Central memory CD8-positive, alpha-beta T cell (primary cell): ENCODE data around the gene ARID5B.

Source experiments
- ATAC-seq: fragments of 150-1000 bp; cut with Tn5 transposase; replicated peaks from 2 replicates; pipeline ENCODE4 v1.10.0; 2022; ENCODE audit warnings: mild to moderate bottlenecking, moderate FRiP score, moderate number of reproducible peaks; ENCODE audit not compliant: poor library complexity, severe bottlenecking; ENCODE audit errors: extremely low read depth
- DNase-seq, 2 donors: peaks; one replicate each; pipeline ENCODE4 v3.0.0; 2021; ENCODE audit warnings: low spot score in 2 of 2
- H3K27ac Mint-ChIP-seq: one replicate; pipeline ENCODE4 v1.8.0; 2022; ENCODE audit warnings: low read depth, mild to moderate bottlenecking, moderate library complexity, mixed read lengths
- H3K27me3 Mint-ChIP-seq: one replicate; pipeline ENCODE4 v1.8.0; 2022; ENCODE audit warnings: mixed read lengths
- H3K36me3 Mint-ChIP-seq: one replicate; pipeline ENCODE4 v1.8.0; 2022; ENCODE audit warnings: mild to moderate bottlenecking, moderate library complexity, mixed read lengths; ENCODE audit not compliant: insufficient read depth
- H3K4me1 Mint-ChIP-seq: one replicate; pipeline ENCODE4 v1.8.0; 2022; ENCODE audit warnings: mixed read lengths
- H3K4me3 Mint-ChIP-seq: one replicate; pipeline ENCODE4 v1.8.0; 2022; ENCODE audit warnings: mild to moderate bottlenecking, moderate library complexity, mixed read lengths
- H3K9me3 Mint-ChIP-seq: one replicate; pipeline ENCODE4 v1.8.0; 2022; ENCODE audit warnings: mixed read lengths

The ARID5B gene

DNA sequence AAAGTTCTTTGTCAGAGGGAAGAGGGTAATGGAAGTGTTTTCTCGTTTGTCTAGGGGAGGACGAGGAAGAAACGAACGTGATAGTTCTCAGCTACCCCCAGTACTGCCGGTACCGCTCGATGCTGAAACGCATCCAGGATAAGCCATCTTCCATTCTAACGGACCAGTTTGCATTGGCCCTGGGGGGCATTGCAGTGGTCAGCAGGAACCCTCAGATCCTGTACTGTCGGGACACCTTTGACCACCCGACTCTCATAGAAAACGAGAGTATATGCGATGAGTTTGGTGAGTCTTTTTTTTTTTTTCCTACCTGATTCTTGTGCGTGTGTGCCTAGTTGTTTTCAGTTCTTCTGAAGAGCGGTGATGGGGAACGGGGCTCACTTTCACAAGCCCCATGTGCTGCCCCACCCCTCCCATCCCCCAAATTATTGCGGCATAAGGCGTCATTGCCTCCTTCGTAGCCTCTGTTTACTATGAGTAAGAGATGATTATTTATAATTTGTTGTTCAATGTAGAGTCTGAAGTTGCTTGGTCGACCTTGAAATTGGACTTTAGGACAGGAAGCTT lies 98.6 kb downstream of the ARID5B start:
- Mint-ChIP-seq H3K36me3 (peaks cover 6% of the 10 kb centered on the region), H3K27me3 (no peaks in the 10 kb centered on the region), H3K9me3 (no peaks in the 10 kb centered on the region), H3K4me1 (peaks cover 45% of the 10 kb centered on the region), H3K27ac (peak overlapping the region; percentile 12), H3K4me3 (no peak overlapping the region)
- no peak for DNase-seq
- ATAC-seq, result peak; percentile 36

DNA sequence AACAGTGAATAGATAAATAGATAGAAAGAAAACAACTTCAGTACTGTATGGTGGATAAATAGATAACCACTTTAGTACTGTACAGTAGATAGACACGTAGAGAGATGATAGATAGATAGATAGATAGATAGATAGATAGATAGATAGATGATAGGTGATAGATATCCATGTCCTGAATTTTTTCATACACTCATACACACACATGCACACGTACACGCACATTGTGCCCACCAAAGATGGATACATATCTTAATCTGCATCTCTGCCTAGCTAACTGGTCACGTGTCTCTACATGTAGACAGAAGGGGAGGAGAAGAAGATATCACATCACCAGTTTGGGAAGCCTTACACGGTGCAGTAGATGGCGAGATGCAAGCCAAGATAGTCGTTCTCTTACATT lies 99.2 kb downstream of the ARID5B start:
- H3K4me3 Mint-ChIP-seq, result no peak overlapping the region
- peaks cover 51% of the 10 kb centered on the region for H3K4me1 Mint-ChIP-seq
- H3K9me3 Mint-ChIP-seq, result no peaks in the 10 kb centered on the region
- ATAC-seq (no peak), DNase-seq (no peak)
- peaks cover 6% of the 10 kb centered on the region for H3K36me3 Mint-ChIP-seq
- H3K27me3 Mint-ChIP-seq, result no peaks in the 10 kb centered on the region
- H3K27ac Mint-ChIP-seq, result no peak overlapping the region

DNA sequence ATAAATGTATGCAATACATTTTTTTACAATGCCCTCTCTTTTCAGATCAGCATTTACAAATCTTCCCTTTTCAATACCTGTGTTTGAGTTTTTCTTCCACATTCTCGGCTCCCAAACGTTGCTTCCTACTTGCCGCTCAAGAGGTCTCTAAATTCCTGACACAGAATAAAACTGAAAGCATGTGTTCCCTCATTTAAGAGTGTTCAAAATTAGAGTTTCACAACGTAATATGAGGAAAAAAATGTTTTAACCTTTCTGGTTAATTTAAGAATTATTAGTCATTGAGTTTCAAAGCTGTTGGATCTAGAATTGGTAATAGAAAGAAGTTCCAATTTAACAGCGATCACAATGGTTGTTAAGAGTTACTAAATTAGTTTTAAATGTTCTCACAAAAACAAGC lies 100.4 kb downstream of the ARID5B start:
- no peak for ATAC-seq
- Mint-ChIP-seq H3K4me3 (no peak overlapping the region), H3K9me3 (no peaks in the 10 kb centered on the region), H3K27me3 (no peaks in the 10 kb centered on the region), H3K36me3 (peaks cover 6% of the 10 kb centered on the region), H3K4me1 (peaks cover 53% of the 10 kb centered on the region), H3K27ac (no peak overlapping the region)
- no peak for DNase-seq

DNA sequence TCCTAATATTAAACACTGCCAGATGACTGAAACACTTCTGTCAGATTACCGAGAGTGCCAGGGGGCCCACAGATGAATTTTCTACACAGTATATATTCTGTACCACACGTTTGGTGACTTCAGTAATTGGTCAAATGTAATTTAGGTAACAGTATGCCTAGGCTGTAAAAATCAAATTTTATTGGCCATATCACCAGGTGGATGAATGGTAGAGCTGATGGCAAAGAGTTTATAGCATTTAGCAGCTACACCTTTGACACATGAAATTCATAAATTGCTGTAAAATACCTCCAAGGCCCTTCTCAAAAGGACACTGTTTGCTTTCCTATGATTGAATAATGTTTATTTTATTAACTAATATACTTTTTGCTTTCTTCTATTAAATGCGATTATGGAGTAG lies 101.3 kb downstream of the ARID5B start:
- H3K4me1 Mint-ChIP-seq, result peaks cover 57% of the 10 kb centered on the region
- no peak overlapping the region for H3K27ac Mint-ChIP-seq
- H3K9me3 Mint-ChIP-seq, result no peaks in the 10 kb centered on the region
- DNase-seq, result no peak
- H3K36me3 Mint-ChIP-seq, result peaks cover 6% of the 10 kb centered on the region
- H3K4me3 Mint-ChIP-seq, result no peak overlapping the region
- no peak for ATAC-seq
- H3K27me3 Mint-ChIP-seq, result no peaks in the 10 kb centered on the region

DNA sequence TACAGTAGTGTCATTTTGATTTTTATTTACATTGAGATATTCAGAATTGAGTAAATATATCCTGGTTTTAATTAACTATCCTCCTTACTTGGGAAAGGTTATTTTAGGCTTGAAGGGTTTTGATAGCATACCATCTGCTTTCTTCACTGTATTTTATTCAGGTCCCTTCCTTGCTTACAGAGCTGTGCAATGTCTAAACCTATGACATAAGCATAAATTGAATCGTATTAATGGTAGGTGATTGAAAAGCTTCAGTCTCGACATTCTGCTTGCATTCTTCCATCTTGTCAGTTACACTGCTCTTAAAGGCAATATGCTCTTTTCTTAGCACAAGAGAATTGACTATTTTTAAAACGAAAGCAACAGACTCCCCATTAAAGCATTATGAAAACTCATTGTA lies 102.5 kb downstream of the ARID5B start:
- Mint-ChIP-seq H3K27ac (no peak overlapping the region), H3K36me3 (peaks cover 6% of the 10 kb centered on the region), H3K4me1 (peaks cover 64% of the 10 kb centered on the region), H3K9me3 (no peaks in the 10 kb centered on the region), H3K27me3 (no peaks in the 10 kb centered on the region), H3K4me3 (no peak overlapping the region)
- DNase-seq (no peak), ATAC-seq (no peak)

DNA sequence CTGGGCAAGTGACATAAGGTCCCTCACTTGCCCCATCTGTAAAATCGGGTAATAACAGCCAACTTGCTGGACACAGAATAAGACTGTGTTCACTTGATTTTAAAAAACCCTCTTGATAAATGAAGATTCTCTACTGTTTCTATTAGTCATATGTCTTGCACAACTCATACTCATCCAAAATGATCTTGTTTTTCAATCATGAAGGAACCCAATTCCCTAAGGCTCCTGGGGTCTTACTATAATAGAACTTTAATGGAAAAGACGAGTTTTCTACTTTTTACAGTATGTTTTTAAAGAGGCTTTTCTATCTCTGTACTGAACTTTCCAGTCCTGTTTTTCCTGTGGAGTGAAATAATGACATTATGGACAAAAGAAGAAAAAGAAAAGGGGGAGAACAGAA lies 103.8 kb downstream of the ARID5B start:
- H3K4me1 Mint-ChIP-seq, result peaks cover 65% of the 10 kb centered on the region
- no peak for ATAC-seq
- no peak overlapping the region for H3K4me3 Mint-ChIP-seq

DNA sequence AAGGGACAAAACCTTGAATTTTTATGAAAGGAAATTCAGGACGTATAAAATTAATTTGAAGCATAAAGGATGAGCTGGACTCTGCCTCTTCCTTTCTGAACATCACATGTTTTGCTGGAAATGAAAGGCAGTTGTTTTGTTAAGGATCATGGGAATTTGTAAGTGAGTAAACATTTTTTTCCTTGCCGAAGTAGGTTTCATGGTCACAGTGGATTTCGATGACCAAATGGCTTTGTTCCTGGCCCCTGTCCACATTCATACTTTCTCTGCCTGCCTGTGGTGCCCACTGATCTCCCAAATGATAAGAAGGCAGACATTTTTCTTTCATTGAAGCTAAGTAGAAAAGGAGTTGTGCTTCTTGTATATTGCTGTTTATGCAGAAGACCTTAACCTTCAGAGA lies 104.2 kb downstream of the ARID5B start:
- Mint-ChIP-seq H3K36me3 (no peaks in the 10 kb centered on the region), H3K4me3 (no peak overlapping the region)

More for the DNA sequence above, 103.8 kb downstream of the ARID5B start:
- Mint-ChIP-seq H3K27ac (no peak overlapping the region), H3K27me3 (no peaks in the 10 kb centered on the region), H3K36me3 (no peaks in the 10 kb centered on the region), H3K9me3 (no peaks in the 10 kb centered on the region)
- DNase-seq, result no peak

DNA sequence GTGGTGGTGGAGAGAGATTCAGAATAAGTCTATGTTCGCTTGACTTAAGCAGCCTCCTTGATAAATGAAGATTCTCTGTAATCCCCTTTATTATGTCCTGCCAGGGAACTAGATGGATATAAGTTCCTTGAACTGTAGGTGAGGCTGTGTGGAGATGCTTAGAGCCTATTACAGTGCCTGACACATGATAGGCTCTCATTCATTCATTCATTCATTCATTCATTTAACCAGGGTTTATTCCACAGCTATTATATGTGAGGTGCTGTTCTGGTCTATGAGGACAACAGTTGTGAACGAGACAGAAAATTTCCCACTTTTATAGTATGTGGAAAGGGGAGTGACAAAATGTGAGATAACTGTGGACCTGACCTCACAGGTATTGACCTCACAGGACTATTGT lies 105.6 kb downstream of the ARID5B start:
- Mint-ChIP-seq H3K4me3 (no peak overlapping the region), H3K27me3 (no peaks in the 10 kb centered on the region), H3K9me3 (no peaks in the 10 kb centered on the region), H3K36me3 (peaks cover 3% of the 10 kb centered on the region), H3K4me1 (peaks cover 54% of the 10 kb centered on the region), H3K27ac (no peak overlapping the region)
- no peak for ATAC-seq
- no peak for DNase-seq

More for the DNA sequence above, 104.2 kb downstream of the ARID5B start:
- Mint-ChIP-seq H3K27ac (no peak overlapping the region), H3K27me3 (no peaks in the 10 kb centered on the region), H3K4me1 (peaks cover 62% of the 10 kb centered on the region), H3K9me3 (no peaks in the 10 kb centered on the region)
- DNase-seq (no peak), ATAC-seq (no peak)

DNA sequence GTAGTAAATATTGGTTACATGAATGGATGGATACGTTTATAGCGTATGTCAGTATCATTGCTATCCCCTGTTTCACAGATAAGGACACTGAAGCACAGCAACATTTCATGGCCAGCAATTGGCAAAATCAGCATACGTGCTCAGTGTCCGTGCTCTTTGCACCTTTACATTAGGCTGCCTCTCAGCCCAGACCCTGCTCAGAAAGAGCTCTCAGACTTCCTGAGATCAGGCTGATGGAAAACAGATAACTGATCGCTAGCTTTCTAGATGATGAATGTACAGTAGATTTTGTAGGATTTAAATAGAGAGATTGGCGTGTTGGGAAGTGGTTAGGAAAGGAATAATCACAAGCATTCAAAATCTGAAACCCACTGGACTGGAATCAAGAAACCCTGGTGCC lies 106.7 kb downstream of the ARID5B start:
- H3K27ac Mint-ChIP-seq, result no peak overlapping the region
- no peak for DNase-seq
- H3K4me1 Mint-ChIP-seq, result peaks cover 49% of the 10 kb centered on the region
- no peaks in the 10 kb centered on the region for H3K27me3 Mint-ChIP-seq
- no peaks in the 10 kb centered on the region for H3K9me3 Mint-ChIP-seq
- H3K4me3 Mint-ChIP-seq, result no peak overlapping the region
- ATAC-seq, result no peak
- H3K36me3 Mint-ChIP-seq, result peaks cover 5% of the 10 kb centered on the region

DNA sequence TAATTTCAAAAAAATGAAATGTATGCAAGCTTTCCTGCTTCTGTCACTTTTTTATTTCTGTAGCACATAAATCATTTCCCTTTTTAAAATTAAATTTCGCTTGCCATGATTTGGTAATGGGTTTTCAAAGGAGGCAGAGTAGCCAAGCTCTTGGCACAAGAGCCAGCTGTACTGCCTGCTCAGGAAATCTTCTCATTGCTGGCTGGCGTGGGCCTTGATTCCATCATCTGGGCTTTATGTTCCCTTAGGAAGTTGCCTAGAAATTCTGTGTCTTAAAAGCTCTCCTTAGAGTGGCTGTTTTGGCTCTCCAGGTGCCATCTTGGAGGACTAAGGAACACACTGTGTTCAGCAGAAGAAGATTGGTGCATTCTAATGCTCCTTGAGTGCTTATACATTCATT lies 107.4 kb downstream of the ARID5B start:
- Mint-ChIP-seq H3K4me3 (no peak overlapping the region), H3K4me1 (peaks cover 49% of the 10 kb centered on the region), H3K27ac (no peak overlapping the region), H3K9me3 (no peaks in the 10 kb centered on the region), H3K36me3 (peaks cover 7% of the 10 kb centered on the region), H3K27me3 (no peaks in the 10 kb centered on the region)
- DNase-seq, result no peak
- ATAC-seq, result no peak

DNA sequence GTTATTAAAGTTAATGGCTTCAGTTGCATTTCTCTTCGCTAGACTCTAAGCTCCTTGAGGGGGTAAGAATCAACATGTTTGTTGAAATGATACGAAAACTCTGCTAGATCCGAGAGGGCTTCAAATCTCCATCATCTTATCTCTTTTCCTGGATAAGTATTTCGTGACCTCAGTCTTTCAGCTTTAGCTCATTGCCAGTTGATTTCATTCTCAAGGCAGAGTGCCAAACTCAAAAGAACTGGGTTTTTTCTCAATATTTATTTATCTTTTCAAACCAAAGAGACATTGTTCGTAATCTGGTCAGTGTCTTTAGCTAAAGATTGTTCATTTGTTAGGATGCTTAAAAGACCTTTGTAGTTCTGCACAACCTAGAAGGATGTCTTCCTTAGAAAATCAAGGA lies 108.9 kb downstream of the ARID5B start:
- Mint-ChIP-seq H3K4me3 (no peak overlapping the region), H3K4me1 (peaks cover 40% of the 10 kb centered on the region), H3K27ac (no peak overlapping the region), H3K9me3 (no peaks in the 10 kb centered on the region), H3K36me3 (peaks cover 7% of the 10 kb centered on the region), H3K27me3 (no peaks in the 10 kb centered on the region)
- ATAC-seq (no peak), DNase-seq (no peak)

DNA sequence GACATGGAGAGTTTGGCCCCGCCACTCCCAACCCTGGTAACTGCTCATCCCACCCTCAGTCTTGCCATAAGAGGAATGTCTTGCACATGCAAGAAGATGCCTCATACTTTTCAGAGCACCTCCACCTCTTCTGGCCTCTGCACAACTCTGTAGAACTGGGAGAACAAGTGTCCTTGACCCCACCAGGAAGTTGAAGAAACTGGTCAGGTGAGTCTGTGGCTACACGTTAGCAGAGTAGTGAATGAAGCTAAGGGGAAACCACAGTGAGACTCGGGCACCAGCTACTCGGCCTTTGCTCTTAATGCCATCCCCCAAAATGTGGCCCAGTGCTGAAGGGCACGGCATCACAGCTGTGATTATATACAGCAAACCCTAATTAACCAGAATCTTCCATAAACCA lies 110.1 kb downstream of the ARID5B start:
- H3K27me3 Mint-ChIP-seq, result no peaks in the 10 kb centered on the region
- no peaks in the 10 kb centered on the region for H3K9me3 Mint-ChIP-seq
- peak overlapping the region; percentile 25 for H3K27ac Mint-ChIP-seq
- H3K4me3 Mint-ChIP-seq, result no peak overlapping the region
- ATAC-seq, result no peak
- H3K4me1 Mint-ChIP-seq, result peaks cover 33% of the 10 kb centered on the region
- H3K36me3 Mint-ChIP-seq, result peaks cover 7% of the 10 kb centered on the region
- no peak for DNase-seq

DNA sequence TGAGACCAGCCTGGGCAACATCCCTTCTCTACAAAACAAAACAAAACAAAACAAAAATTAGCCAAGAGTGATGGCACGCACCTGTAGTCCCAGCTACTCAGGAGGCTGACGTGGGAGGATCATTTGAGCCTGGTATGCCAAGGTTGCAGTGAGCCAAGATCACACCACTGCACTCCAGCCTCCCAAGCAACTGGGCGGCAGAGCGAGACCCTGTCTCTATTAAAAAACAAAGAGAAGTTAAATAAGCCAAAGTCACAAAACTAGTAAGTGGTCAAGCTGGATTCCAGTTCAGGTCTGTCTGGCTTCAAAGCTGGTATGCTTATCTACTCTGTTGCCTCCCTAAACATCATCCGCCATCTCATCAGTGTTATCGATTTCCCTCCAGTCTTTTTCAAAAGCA lies 110.8 kb downstream of the ARID5B start:
- peaks cover 28% of the 10 kb centered on the region for H3K4me1 Mint-ChIP-seq
- no peak overlapping the region for H3K4me3 Mint-ChIP-seq
- DNase-seq, result no peak
- no peak for ATAC-seq
- peak overlapping the region; percentile 25 for H3K27ac Mint-ChIP-seq
- H3K36me3 Mint-ChIP-seq, result peaks cover 7% of the 10 kb centered on the region
- H3K27me3 Mint-ChIP-seq, result no peaks in the 10 kb centered on the region
- H3K9me3 Mint-ChIP-seq, result no peaks in the 10 kb centered on the region

DNA sequence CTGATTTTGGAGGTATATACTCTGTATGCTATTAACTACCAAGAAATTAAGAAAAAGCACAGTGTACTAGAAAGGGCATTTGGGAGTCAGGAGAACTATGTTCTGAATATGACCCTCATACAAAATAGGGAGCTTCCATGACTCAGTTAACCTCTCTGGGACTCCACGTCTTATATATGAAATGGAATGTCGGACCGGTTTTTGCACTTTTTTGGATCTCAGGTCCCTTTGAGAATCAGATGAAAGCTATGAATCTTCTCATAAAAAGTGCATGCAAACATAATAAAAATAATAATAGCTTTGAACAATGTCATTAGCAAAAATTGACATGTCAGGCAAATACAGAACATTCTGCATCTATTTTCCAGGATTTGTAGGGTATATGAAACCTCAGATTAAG lies 113.0 kb downstream of the ARID5B start:
- Mint-ChIP-seq H3K4me1 (peaks cover 19% of the 10 kb centered on the region), H3K9me3 (no peaks in the 10 kb centered on the region), H3K27me3 (no peaks in the 10 kb centered on the region), H3K4me3 (no peak overlapping the region), H3K36me3 (peaks cover 7% of the 10 kb centered on the region), H3K27ac (no peak overlapping the region)
- ATAC-seq, result no peak
- no peak for DNase-seq
